Activated CD4-positive, alpha-beta T cell treated with anti-CD3 and anti-CD28 coated beads, Interleukin-2, amount 50 U/mL, for 1 hour (primary cell): Measurements from ENCODE around the gene ANXA2.

ENCODE experiments used
- DNase-seq: peaks from one replicate; pipeline ENCODE4 v3.0.0-alpha.2; 2020

Gene ANXA2

GRCh38 chr15:60386615-60387014, 11.2 kb downstream of the ANXA2 start:
- DNase-seq = no peak

GRCh38 chr15:60385620-60386552, 11.9 kb downstream of the ANXA2 start:
- DNase-seq = no peak

- DNase-seq = no peak
These were observed 13.2 kb downstream of the ANXA2 start for GRCh38 chr15:60384526-60385126.

GRCh38 chr15:60384053-60384452, 13.7 kb downstream of the ANXA2 start:
- DNase-seq = no peak

- no peak for DNase-seq
These were observed 14.8 kb downstream of the ANXA2 start for GRCh38 chr15:60382773-60383674.

- no peak for DNase-seq
These were observed 16.5 kb downstream of the ANXA2 start for GRCh38 chr15:60381148-60381788.

GRCh38 chr15:60379525-60380274, 18.1 kb downstream of the ANXA2 start:
- no peak for DNase-seq

- DNase-seq = no peak
These were observed 18.6 kb downstream of the ANXA2 start for GRCh38 chr15:60379185-60379524.

- DNase-seq = no peak
These were observed 21.1 kb downstream of the ANXA2 start for GRCh38 chr15:60376677-60377095.

- DNase-seq = no peak
These were observed 22.5 kb downstream of the ANXA2 start for GRCh38 chr15:60375306-60375705.

- no peak for DNase-seq
These were observed 23.1 kb downstream of the ANXA2 start for GRCh38 chr15:60374628-60375081.

- no peak for DNase-seq
These were observed 23.6 kb downstream of the ANXA2 start for GRCh38 chr15:60374209-60374608.

- no peak for DNase-seq
These were observed 24.0 kb downstream of the ANXA2 start for GRCh38 chr15:60373745-60374144.

GRCh38 chr15:60373327-60373726, 24.5 kb downstream of the ANXA2 start:
- DNase-seq = no peak

- DNase-seq = no peak
These were observed 25.0 kb downstream of the ANXA2 start for GRCh38 chr15:60372756-60373155.

- no peak for DNase-seq
These were observed 25.6 kb downstream of the ANXA2 start for GRCh38 chr15:60372227-60372626.

- DNase-seq = no peak
These were observed 26.4 kb downstream of the ANXA2 start for GRCh38 chr15:60371175-60372051.

GRCh38 chr15:60370869-60371136, 27.0 kb downstream of the ANXA2 start:
- DNase-seq = no peak

- no peak for DNase-seq
These were observed 27.5 kb downstream of the ANXA2 start for GRCh38 chr15:60370105-60370868.

GRCh38 chr15:60369696-60370095, 28.1 kb downstream of the ANXA2 start:
- DNase-seq = no peak

GRCh38 chr15:60364612-60364924, 33.2 kb downstream of the ANXA2 start:
- no peak for DNase-seq
